Islet precursor cell (in vitro differentiated cells): ENCODE data around the gene SDCBP2.

ENCODE experiments used
- DNase-seq: peaks from one replicate; pipeline ENCODE4 v3.0.0-alpha.2; 2018

The SDCBP2 gene

GRCh38 chr20:1293641-1294379, 35.1 kb downstream of the SDCBP2 start:
- DNase-seq, result no peak

GRCh38 chr20:1292620-1293019, 36.3 kb downstream of the SDCBP2 start:
- no peak for DNase-seq

GRCh38 chr20:1291191-1291741, 37.7 kb downstream of the SDCBP2 start:
- DNase-seq, result peak; percentile 65

DNA sequence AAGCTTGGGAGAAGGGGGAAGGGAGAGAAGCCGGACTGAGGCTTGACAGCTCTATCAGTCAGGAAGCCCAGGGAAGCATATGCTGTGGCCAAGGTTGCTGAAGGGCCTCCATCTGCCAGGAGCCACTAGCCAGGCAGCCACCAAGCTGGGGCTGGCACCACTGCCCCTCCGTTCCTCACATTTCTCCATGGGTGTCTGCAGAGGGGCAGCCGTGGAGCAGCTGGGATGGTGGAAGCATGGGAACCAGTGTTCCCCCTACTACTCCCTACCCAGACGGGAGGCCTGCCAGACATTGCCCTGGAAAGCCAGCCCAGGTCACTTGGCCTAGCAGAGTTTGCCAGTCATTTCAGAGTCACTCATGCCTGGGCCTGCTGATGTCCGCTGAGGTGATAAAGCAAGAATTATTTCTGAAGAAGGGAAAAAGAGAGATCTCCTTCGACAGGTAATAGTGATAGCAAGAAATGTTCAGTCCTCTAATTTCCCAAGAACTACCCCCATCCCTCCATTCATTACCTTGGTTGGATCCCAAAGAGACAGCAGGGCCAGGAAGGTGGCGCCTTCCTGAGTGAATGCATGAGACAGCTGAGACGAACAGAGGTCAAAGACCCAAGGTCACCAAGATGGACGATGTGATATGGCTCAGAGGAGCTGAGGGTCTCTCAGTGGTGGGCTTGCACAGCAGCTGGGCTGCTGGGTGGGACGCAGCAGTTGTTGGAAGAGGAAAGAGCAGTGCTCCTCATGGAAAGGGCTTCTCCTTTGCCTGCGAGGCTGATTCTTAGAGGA, 41.0 kb downstream of the SDCBP2 start:
- no peak for DNase-seq

DNA sequence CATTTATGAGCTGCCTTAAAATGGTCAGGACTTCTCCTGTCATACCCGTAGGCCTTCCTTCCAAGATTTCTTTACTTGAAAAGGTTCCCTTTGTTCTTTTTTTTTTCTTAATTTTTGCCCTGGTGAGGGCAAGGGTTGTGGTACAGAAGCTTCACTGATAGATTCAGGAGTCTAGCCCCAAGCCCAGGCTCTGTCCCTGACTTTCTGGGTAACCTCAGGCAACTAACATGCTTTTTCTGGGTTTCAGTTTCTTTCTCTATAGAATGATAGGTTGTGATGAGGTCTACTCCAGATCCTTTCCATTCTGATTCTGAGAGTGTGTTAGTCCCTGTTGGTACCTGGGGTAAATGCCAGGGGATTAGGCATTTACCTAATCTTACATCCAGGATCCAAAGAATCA, 41.6 kb downstream of the SDCBP2 start:
- no peak for DNase-seq

DNA sequence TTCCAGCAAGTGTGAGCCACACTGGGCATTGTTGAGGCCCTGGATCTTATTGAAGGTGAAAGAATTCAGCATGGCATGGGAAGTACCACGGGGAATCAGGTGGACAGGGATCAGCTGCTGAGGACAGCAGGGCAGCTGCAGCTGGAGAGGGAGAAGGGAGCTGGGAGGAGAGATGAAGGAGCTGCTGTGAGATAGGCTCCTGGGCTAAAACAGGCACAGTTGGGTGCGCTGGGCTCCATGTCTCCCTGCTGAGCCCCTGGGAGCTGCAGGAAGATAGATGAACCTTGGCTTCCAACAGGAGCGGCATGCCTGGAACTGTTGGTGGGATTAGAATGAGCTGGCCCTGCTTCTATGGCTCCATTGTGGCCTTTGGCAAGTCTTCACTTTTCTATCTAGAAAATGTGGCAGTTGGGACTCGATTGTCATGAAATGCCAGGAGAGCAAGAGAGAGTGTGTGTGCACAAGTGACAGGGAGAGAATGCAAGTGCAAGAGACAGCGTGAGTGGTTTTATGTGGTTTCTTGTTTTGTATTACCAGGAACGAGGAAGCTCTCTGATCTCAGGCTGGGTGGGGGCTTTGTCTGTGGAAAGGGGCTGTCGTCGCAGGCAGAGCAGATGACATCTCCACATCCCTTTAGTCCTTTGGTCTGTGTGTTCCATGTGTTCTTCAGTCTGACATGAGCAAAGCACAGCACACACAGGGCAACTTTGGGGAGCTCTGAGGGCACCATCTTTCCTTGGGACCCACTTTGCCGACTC, 42.5 kb downstream of the SDCBP2 start:
- DNase-seq, result peak; percentile 41

DNA sequence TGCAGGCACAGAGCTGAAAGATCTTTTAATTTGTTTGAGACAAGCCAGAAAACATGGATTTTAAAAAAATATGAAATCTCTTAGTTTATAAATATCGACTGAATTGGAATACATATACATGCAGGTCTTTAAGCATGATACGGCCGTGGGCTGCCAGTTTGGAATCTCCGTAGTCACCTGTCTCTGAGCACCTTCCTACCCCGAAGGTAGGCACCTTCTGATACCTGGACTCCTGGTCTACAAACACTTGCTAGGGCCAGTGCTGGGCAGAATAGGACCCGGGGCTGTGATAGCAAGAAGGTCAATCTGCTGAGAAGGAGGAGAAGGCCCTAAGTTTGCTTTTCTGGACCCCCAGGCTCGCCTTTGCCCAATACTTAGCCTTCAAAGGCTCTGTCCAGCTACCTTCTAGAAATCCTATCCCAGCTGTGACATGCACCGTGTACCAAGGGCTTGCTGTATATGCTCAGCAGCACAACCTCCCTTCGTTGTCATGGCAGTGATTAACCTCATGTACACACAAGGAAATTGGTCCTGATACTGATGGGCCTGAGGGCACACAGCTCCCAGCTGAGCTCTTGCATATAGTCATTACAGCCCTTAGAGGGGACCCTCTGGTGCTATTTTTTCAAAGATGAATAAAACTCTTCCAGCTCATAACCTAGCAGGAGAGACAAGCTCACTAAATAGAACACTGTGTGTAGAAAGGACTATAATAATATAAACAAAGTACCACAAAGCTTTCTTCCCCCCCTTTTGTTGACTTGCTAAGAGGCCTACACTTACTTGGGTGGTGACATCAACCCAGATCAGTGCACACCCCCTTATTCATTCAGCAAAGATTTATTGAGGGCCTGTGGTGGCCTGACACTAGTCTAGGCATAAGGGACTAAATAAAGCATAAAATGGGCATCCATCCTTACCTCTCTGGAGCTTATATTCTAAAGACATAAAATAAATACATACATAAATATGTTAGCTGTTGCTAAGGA, 45.1 kb downstream of the SDCBP2 start:
- DNase-seq, result peak; percentile 24

DNA sequence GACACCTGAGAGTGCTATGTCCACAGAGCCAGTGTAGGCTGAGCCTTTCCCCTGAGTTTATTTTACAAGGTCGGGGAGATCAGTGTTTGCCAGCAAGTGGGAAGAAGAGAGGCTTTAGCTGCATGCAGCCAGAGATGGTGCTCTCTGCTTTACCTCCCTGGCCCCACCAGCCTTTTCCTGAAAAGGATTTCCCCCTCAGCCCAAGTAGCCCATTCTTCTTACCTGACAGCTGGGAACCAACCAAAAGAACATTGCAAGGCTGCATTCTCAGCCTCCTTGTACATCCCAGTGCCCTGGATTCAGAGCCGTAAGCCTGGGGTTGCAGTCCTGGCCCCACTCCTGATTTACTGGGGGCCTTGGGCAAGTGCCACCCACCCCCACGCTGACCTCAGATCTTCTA, 46.0 kb downstream of the SDCBP2 start:
- peak; percentile 41 for DNase-seq

DNA sequence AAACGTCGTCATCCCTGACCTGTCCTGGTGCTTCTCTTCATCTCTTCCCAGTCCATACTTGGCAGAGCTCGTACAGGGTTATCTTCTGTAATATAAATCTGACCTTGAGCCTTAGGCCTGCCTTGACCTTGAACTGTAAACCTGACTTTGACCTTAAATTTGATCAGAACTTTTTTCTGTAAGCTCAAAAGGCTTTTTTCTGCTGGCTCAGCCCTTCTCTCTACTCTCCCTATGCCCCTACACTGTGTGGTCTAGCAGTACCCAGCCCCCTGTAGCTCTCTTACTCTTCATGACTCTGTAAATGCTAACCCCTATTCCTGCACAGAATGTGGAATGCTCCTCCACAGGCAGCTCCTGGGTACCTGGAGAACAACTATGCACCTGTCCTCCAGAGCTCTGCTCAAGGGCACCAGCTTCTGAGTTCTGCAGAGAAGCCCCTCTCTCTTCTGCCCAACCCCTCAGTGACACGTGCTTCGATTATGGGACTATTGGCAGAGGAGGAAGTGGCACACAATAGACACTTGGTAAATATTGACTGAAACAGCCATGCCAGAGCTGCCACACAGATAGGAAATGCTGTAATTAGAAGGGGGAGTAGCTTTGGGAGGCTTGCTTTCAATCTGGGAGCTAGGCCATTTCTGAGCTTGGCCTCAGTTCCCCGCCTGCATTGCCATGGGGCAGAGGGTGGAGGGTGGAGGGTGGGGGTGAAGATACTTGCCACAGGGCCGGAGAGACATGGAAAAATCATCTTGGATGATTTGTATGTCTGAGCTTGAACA, 47.5 kb downstream of the SDCBP2 start:
- peak; percentile 27 for DNase-seq

DNA sequence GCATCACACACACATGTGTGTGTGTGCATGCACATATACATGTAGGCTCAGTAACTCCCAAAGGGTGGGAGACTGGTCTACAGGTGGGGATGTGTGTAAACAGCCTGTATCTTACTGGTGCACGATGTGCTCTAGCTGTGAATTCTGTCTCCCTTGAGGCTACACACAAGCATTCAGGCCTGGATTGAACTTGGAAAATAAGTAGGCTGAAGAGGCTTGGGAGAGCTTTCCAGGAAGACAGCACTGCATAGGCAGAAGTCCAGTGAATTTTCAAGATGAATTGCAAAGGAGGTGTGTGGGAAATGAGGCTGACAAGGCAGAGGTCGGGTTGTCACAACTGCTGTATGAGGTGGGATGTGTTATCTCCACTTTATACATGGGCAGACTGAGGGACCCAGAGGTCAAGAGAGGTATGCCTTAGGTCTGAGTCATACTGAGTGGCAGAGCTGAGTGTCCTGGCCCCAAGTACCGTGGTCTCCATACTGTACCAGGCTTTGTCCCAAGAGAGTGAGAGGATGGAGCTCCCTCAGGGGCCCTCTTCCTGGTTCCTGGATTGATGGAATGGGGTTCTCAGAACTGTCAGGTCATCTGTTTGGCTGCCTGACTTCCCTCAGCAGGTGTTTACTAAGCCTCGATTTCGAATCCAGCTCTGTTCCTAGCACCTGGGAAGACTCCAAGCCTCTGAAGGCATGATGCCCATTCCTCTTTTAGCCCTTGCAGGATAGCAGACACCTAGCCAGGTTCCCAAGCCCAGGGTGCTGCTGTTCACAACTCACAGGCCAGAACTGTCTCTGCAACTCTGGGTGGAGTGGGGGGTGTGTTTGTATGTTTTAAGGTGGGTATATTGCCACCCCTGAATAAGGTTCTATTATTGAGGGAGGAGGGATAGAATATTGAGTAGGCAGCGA, 48.5 kb downstream of the SDCBP2 start:
- DNase-seq, result peak; percentile 45

DNA sequence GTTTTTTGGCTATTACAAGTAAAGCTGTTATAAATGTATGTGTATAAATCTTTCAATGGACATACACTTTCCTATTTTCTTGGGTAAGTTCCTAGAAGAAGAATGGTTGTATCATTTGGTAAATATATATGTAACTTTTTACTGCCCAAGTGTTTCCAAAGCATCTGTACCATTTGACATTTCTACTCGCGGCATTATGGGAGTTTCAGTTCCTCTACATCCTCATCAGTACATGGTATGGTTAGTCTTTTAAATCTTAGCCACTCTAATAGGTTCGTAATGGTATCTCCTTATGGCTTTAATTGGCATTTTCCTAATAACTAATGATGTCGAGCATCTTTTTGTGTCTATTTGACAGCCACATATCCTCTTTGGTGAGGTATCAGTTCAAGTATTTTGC, 49.9 kb downstream of the SDCBP2 start:
- DNase-seq, result no peak

DNA sequence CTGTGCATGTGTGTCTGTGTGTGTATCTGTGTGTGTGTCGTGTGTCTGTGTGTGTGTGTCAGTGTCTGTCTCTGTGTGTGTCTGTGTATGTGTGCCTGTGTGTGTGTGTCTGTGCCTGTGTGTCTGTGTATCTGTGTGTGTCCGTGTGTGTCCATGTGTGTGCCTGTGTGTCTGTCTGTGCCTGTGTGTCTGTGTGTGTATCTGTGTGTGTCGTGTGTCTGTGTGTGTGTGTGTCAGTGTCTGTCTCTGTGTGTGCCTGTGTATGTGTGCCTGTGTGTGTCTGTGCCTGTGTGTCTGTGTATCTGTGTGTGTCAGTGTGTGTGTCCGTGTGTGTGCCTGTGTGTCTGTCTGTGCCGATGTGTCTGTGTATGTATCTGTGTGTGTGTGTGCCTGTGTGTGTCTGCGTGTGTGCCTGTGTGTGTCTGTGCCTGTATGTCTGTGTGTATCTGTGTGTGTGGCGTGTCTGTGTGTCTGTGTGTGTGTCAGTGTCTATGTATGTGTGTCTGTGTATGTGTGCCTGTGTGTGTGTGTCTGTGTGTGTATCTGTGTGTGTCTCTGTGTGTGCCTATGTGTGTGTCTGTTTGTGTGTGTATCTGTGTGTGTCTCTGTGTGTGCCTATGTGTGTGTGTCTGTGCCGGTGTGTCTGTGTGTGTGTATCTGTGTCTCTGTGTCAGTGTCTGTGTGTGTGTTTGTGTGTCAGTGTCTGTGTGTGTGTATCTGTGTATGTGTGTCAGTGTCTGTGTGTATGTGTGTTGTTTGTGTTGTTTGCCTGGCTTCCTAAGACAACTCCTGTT, 51.2 kb downstream of the SDCBP2 start:
- peak; percentile 31 for DNase-seq

GRCh38 chr20:1275919-1276318, 53.0 kb downstream of the SDCBP2 start:
- no peak for DNase-seq

GRCh38 chr20:1274485-1275311, 54.2 kb downstream of the SDCBP2 start:
- DNase-seq, result no peak

DNA sequence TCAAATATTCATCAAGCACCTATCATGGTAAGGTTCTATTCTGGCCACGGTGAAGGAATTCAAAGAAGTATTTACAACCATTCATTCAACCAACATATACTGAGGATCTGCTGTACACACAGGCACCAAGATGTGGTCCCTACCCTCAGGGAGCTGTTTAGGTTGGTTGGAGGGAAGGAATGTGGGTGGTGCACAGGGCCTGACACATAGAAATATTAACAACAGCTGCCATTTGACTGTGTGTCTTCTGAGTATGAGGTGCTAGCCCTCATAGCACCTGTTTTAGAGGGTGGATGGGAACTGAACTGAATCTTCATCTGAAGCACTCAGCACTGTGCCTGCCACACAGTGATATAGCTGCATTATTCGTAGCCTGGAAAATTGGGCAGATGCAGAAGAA, 55.6 kb downstream of the SDCBP2 start:
- DNase-seq, result no peak

DNA sequence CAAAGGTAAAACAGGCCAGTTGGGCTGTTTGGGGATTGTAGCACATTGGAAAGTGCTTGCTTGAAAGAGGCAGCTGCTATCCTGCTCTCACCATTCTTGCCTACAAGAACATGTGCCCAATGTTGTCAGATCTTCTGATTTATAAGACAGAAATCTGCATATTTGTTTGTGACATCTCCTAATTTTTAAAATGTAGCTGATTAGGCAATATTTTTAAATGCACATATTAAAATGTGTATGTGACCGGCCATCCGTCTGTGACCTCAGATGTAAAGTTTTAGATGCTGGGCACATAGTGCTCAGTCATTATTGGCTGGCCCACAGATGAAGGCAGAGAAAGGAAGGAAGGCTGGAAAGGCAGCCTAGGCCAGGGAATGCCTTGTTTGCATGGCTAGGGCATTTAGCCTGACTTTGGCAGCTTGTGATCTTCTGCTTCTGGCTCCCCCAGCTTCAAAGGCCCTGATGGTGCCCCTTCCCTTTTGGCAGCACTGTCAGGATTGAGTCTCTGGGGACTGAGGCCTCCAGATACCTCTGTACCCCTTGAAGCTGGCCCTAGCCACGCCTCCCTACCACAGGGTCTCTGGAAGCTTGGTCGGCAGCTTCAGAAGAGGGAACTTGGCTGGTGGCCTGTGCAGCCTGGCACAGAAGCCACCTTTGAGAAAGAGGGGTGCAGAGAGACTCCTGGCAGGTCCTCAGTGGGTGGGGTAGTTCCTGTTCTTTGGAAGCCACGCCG, 56.4 kb downstream of the SDCBP2 start:
- DNase-seq, result no peak

DNA sequence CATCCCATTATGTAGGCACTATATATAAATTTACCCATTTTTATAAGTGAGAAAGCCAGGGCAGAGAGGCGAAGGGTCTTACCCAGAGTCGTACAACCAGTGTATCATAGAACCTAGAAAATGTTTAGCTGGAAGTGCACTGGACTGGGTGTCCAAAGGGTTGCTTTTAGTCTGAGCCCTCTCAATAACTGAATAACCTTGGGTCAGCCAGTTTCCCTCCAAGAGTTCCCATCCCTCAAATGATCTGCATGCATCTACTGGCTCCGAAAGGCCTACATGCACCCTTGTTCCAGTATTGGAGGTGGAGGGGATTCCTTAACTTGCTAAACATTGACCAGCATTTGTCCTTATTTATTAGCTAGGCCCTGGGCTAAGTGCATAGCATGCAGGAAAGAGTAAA, 59.1 kb downstream of the SDCBP2 start:
- no peak for DNase-seq

DNA sequence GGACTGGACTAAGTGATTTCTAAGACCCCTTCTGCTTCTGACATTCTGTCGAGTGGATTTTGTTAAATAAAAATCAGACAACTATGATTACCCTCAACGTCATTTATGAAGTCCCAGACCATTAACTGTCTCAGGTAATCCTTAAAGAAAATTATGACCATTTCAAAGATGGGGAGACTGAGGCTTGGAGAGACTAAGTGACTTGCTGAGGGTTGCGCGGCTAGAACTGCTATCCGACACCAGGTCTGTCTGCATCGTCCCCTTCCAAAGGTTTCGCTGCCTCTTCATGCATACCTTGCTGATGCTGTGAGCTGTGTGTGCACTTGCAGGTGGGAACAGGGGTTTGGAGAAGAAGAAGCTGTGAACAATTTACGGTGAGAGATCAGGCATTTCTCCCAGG, 59.7 kb downstream of the SDCBP2 start:
- no peak for DNase-seq
